PC-3 (cell line): Measurements from ENCODE around the gene TACC2.

ENCODE experiments used
- CTCF ChIP-seq: fragments of 300-600 bp; sonication (generic); conservative IDR thresholded peaks from 2 replicates; pipeline ENCODE4 v1.5.1; 2017; ENCODE audit warnings: antibody characterized with exemption, low read depth, mild to moderate bottlenecking, low read length
- EZH2 ChIP-seq: fragments of 300-600 bp; sonication (generic); IDR thresholded peaks from one replicate; pipeline ENCODE4 v1.6.1; 2017; ENCODE audit warnings: antibody characterized with exemption, mild to moderate bottlenecking, low read length; ENCODE audit not compliant: unreplicated experiment
- EZH2phosphoT487 ChIP-seq: fragments of 300-600 bp; sonication (generic); IDR thresholded peaks from 2 replicates; pipeline ENCODE4 v1.6.1; 2018; ENCODE audit warnings: mild to moderate bottlenecking, antibody characterized with exemption, low read length, borderline replicate concordance

GRCh38 chr10:122294511-122295450, 305.8 kb downstream of the TACC2 start:
- TF ChIP-seq CTCF, result no peak
- TF ChIP-seq EZH2, result no peak
- TF ChIP-seq EZH2phosphoT487, result no peak
